Cardiac muscle cell (in vitro differentiated cells and primary cell): ENCODE results near the gene POLD2. TPM values are rescaled to one million over a fixed set of nuclear protein-coding genes. Genes with fewer than 3 reads are reported as not detected.

ENCODE experiments used
- DNase-seq, 2 donors: peaks; one replicate each; pipeline versions ENCODE4 v3.0.0 to v3.0.0-alpha.2; 2010 to 2017; ENCODE audit warnings: low read depth in 1 of 2, low spot score in 1 of 2
- H3K27ac ChIP-seq: fragments of 200-600 bp; sonication (generic); 2 replicates; pipeline ENCODE4 v1.5.1; 2016
- H3K27me3 ChIP-seq: fragments of 200-600 bp; sonication (generic); 2 replicates; pipeline ENCODE4 v1.6.0; 2016; ENCODE audit warnings: control low read depth
- H3K36me3 ChIP-seq: fragments of 200-600 bp; sonication (generic); 2 replicates; pipeline ENCODE4 v1.5.1; 2016; ENCODE audit warnings: control low read depth
- H3K4me1 ChIP-seq: fragments of 200-600 bp; sonication (generic); 2 replicates; pipeline ENCODE4 v1.8.1; 2017; ENCODE audit warnings: low read depth, mild to moderate bottlenecking, mixed run types
- H3K4me3 ChIP-seq: fragments of 200-600 bp; sonication (generic); 2 replicates; pipeline ENCODE4 v1.5.1; 2016; ENCODE audit warnings: mild to moderate bottlenecking
- H3K9me3 ChIP-seq: fragments of 200-600 bp; sonication (generic); 2 replicates; pipeline ENCODE4 v1.5.1; 2017; ENCODE audit warnings: low read depth, mild to moderate bottlenecking, control low read depth
- polyA plus RNA-seq: library from polyadenylated mRNA; unstranded; fragments of >200 nt; fragmentation: Nextera tagmentation; extraction: Ambion mirVana; gene quantifications from 2 replicates; pipeline ENCODE4 v1.2.1, GENCODE V29; 2016
- total RNA-seq: library from RNA; depleted of rRNA; stranded (reverse); fragments of >200 nt; gene quantifications from 2 replicates; pipeline ENCODE4 v1.2.3, GENCODE V29; 2016
- TF ChIP-seq, protein P1 (sequence below): IDR thresholded peaks from 2 replicates; pipeline ENCODE4 v1.5.1; 2012; ENCODE audit warnings: low read depth, mild to moderate bottlenecking, low read length

Gene POLD2
- total and polyA plus RNA-seq, 2 experiments from 2014 or later: 133 to 194 TPM

DNA sequence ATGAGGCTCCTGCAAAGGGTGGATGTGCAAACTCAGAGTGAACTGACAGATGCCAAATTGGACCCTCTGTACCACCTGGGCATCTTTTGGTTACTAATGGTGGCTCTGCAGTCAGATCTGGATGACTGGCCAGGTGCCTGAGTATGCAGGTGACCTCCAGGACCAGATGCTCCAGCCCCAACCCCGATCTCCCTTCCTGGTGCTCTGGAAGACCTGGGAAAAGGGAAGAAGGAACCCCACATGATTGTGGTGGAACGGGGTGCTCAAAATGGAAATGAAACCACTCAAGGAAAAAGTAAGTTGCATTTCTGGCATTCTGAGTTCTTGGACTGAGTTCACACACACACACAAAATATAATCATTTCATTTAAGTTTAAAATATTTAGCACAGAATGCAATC lies 29.0 kb downstream of the POLD2 start:
- Histone ChIP-seq H3K4me1 (peaks cover 2% of the 10 kb centered on the region), H3K27ac (no peak overlapping the region), H3K36me3 (no peaks in the 10 kb centered on the region), H3K9me3 (no peaks in the 10 kb centered on the region), H3K4me3 (no peak overlapping the region), H3K27me3 (no peaks in the 10 kb centered on the region)
- DNase-seq: no peak
- TF ChIP-seq, protein P1, sequence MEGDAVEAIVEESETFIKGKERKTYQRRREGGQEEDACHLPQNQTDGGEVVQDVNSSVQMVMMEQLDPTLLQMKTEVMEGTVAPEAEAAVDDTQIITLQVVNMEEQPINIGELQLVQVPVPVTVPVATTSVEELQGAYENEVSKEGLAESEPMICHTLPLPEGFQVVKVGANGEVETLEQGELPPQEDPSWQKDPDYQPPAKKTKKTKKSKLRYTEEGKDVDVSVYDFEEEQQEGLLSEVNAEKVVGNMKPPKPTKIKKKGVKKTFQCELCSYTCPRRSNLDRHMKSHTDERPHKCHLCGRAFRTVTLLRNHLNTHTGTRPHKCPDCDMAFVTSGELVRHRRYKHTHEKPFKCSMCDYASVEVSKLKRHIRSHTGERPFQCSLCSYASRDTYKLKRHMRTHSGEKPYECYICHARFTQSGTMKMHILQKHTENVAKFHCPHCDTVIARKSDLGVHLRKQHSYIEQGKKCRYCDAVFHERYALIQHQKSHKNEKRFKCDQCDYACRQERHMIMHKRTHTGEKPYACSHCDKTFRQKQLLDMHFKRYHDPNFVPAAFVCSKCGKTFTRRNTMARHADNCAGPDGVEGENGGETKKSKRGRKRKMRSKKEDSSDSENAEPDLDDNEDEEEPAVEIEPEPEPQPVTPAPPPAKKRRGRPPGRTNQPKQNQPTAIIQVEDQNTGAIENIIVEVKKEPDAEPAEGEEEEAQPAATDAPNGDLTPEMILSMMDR: no peak

DNA sequence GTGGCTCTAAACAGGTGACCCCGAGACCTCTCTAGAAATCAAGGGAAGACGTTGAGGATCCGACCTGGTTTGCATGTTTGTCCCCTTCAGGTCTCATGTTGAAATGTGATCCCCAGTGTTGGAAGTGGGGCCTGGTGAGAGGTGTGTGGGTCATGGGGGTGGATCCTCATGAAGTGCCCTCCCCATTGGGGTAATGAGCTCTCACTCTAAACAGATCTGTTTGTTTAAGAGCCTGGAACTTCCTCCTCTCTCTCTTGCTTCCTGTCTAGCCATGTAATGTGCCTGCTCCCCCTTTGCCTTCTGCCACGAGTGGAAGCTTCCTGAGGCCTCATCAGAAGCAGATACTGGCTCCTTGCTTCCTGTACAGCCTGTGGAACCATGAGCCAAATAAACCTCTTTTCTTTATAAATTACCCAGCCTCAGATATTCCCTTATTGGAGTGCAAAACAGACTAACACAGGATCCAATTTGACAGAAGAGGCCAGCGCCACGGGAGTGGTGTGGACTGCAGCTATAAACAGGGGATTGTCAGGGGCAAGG lies 30.2 kb downstream of the POLD2 start:
- H3K27me3 ChIP-seq: no peaks in the 10 kb centered on the region
- peaks cover 2% of the 10 kb centered on the region for H3K4me1 ChIP-seq
- no peak for DNase-seq
- H3K27ac ChIP-seq: no peak overlapping the region
- H3K4me3 ChIP-seq: no peak overlapping the region
- TF ChIP-seq, protein P1: no peak
- H3K9me3 ChIP-seq: no peaks in the 10 kb centered on the region
- no peaks in the 10 kb centered on the region for H3K36me3 ChIP-seq

GRCh38 chr7:44087911-44088838 lies 35.2 kb downstream of the POLD2 start:
- Histone ChIP-seq H3K4me3 (no peak overlapping the region), H3K36me3 (no peaks in the 10 kb centered on the region), H3K9me3 (no peaks in the 10 kb centered on the region), H3K27ac (no peak overlapping the region), H3K4me1 (no peaks in the 10 kb centered on the region), H3K27me3 (no peaks in the 10 kb centered on the region)
- TF ChIP-seq, protein P1: no peak
- peak in 1 of 2 donors; percentile 87 for DNase-seq

DNA sequence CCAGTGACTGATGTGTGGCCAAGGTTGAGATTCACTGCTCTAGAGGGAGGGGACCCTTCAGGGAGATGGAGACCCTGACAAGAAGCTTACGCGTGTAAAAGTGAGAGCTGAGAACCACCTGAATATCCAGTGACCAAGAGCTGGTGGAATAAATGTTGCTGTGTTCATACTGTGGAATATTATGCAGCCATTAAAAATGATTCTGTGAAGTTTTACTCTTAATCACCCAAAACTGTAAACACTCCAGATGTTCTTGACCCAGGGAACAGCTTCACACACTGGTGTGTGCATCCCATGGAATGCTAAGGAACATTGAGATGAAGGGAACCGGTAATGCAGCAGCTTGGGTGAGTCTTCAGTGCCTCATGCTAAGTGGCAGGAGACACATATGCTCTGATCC lies 36.7 kb downstream of the POLD2 start:
- Histone ChIP-seq H3K4me3 (no peak overlapping the region), H3K27me3 (no peaks in the 10 kb centered on the region), H3K4me1 (no peaks in the 10 kb centered on the region), H3K9me3 (no peaks in the 10 kb centered on the region), H3K27ac (no peak overlapping the region), H3K36me3 (no peaks in the 10 kb centered on the region)
- DNase-seq: no peak
- TF ChIP-seq, protein P1: no peak

- no peaks in the 10 kb centered on the region for H3K9me3 ChIP-seq
- TF ChIP-seq, protein P1: no peak
Observed at GRCh38 chr7:44085546-44085945, 37.8 kb downstream of the POLD2 start.

More at GRCh38 chr7:44085546-44085945, 37.8 kb downstream of the POLD2 start:
- no peak for DNase-seq
- Histone ChIP-seq H3K27ac (no peak overlapping the region), H3K4me3 (no peak overlapping the region), H3K4me1 (peaks cover 3% of the 10 kb centered on the region), H3K27me3 (no peaks in the 10 kb centered on the region), H3K36me3 (peaks cover under 1% of the 10 kb centered on the region)
